BJ (cell line): ENCODE data around the gene MAP1LC3B2. TPM values are rescaled to one million over a fixed set of nuclear protein-coding genes. Genes with fewer than 3 reads are reported as not detected.
"Not testable (repeated sequence)": the region's sequence is repeated elsewhere in the genome, so short reads cannot be mapped to it uniquely, and the experiment has no call there.

ENCODE experiments used
- CTCF ChIA-PET: fragments of 350-600 bp; formaldehyde crosslinking; extraction: SDS; loops from one replicate; lab custom pipeline; 2021; ENCODE audit warnings: antibody characterized with exemption, inconsistent platforms; lab: Yijun Ruan, JAX
- POLR2A ChIA-PET: fragments of 300-600 bp; sonication (Branson Sonifier 250); formaldehyde crosslinking; extraction: SDS; loops from one replicate; lab custom pipeline; 2021; ENCODE audit warnings: antibody characterized with exemption; lab: Charles Lee
- DNase-seq: peaks from one replicate; pipeline ENCODE4 v3.0.0-alpha.2; 2011; ENCODE audit warnings: low read depth
- H3K27me3 ChIP-seq: 2 replicates; pipeline ENCODE4 v1.6.0; 2011; ENCODE audit warnings: low read length; ENCODE audit not compliant: control insufficient read depth, insufficient read depth
- H3K36me3 ChIP-seq: 2 replicates; pipeline ENCODE4 v1.5.1; 2011; ENCODE audit warnings: low read length; ENCODE audit not compliant: control insufficient read depth, insufficient read depth
- H3K4me3 ChIP-seq: 2 replicates; pipeline ENCODE4 v1.5.1; 2011; ENCODE audit warnings: low read depth, mild to moderate bottlenecking, control low read depth, low read length
- polyA plus RNA-seq: library from polyadenylated mRNA; depleted of rRNA; stranded (reverse); fragments of >200 nt; gene quantifications from 2 replicates; pipeline ENCODE4 v1.2.3, GENCODE V29; 2011
- TF ChIP-seq, protein P1 (sequence below): IDR thresholded peaks from 2 replicates; pipeline ENCODE4 v1.5.1; 2011; ENCODE audit warnings: low read depth, mild to moderate bottlenecking, control low read depth, inconsistent platforms, low read length, moderate library complexity; ENCODE audit not compliant: insufficient read depth

The MAP1LC3B2 gene
- polyA plus RNA-seq, 1 experiment, result 1.6 TPM

- no peak for DNase-seq
- no peaks in the 10 kb centered on the region for H3K36me3 ChIP-seq
- TF ChIP-seq, protein P1, sequence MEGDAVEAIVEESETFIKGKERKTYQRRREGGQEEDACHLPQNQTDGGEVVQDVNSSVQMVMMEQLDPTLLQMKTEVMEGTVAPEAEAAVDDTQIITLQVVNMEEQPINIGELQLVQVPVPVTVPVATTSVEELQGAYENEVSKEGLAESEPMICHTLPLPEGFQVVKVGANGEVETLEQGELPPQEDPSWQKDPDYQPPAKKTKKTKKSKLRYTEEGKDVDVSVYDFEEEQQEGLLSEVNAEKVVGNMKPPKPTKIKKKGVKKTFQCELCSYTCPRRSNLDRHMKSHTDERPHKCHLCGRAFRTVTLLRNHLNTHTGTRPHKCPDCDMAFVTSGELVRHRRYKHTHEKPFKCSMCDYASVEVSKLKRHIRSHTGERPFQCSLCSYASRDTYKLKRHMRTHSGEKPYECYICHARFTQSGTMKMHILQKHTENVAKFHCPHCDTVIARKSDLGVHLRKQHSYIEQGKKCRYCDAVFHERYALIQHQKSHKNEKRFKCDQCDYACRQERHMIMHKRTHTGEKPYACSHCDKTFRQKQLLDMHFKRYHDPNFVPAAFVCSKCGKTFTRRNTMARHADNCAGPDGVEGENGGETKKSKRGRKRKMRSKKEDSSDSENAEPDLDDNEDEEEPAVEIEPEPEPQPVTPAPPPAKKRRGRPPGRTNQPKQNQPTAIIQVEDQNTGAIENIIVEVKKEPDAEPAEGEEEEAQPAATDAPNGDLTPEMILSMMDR, result no peak
- CTCF ChIA-PET, result interaction anchor here (0.6 to 1.6 kb wide), 3 partner anchors 8 to 1608 kb away, joined by 3 to 5 read pairs (median 4); no protein-coding TSS in a partner anchor
- no peak overlapping the region for H3K4me3 ChIP-seq
- H3K27me3 ChIP-seq, result no peaks in the 10 kb centered on the region; the same call in 1 of the 2 replicates
- POLR2A ChIA-PET, result no interaction called here
These were observed 660 bp upstream of the MAP1LC3B2 start for GRCh38 chr12:116558280-116559161.

GRCh38 chr12:116561181-116561821 is 2.1 kb downstream of the MAP1LC3B2 start:
- DNase-seq, result no peak
- Histone ChIP-seq H3K36me3 (no peaks in the 10 kb centered on the region), H3K27me3 (0 out of 2 replicates have a peak, but pooled peaks cover 1% of the 10 kb centered on the region), H3K4me3 (no peak overlapping the region)
- TF ChIP-seq, protein P1, result no peak
- POLR2A ChIA-PET, result interaction anchor here (0.5 kb wide), 1 partner anchor 26 kb away, joined by 6 read pairs; no protein-coding TSS in a partner anchor
- CTCF ChIA-PET, result interaction anchor here (0.6 to 1.4 kb wide), 2 partner anchors 10 to 114 kb away, joined by 3 to 6 read pairs; no protein-coding TSS in a partner anchor

DNA sequence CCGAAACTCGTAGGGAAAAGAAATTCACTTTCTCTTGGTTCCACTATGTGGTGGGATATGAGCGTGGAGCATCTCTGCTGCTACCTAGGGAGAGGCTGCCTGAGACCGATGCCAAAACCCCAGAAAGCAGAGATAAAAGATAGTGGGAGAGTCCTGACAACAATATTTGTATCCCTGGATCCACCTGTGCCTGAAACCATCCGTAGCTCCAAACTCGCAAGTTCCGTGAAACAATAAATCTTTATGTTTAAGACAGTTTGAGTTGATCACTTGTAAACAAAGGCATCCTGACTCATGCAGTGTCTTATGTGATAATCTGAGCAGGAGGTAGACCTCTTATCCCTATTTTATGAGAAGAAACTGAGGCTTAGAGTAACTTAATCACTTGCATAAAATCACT is 2.9 kb downstream of the MAP1LC3B2 start:
- ChIA-PET POLR2A (interaction anchor here (0.5 kb wide), 1 partner anchor 27 kb away, joined by 6 read pairs; no protein-coding TSS in a partner anchor), CTCF (interaction anchor here (0.6 to 1.4 kb wide), 2 partner anchors 9 to 113 kb away, joined by 3 to 6 read pairs; no protein-coding TSS in a partner anchor)
- Histone ChIP-seq H3K27me3 (0 out of 2 replicates have a peak, but pooled peaks cover 1% of the 10 kb centered on the region), H3K36me3 (no peaks in the 10 kb centered on the region), H3K4me3 (no peak overlapping the region)
- TF ChIP-seq, protein P1, result no peak
- DNase-seq, result no peak

DNA sequence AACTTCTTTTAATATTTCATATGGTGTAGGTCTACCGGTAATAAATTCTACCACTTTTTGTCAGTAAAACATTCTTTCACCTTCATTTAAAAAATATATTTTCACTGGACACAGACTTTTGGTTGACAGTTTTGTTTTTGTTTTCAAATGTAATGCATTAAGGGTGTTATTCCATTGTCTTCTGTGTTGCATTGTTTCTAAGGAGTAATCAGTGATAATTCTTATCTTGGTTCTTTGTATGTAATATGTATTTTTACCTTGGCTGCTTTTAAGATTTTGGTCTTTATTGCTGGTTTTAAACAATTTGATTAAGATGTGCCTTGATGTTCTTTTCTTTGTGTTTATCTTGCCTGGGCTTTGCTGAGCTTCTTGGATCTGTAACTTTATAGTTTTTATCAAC is 4.1 kb downstream of the MAP1LC3B2 start:
- H3K36me3 ChIP-seq, result no peaks in the 10 kb centered on the region
- no peak for DNase-seq
- no peak overlapping the region for H3K4me3 ChIP-seq
- H3K27me3 ChIP-seq, result 0 out of 2 replicates have a peak, but pooled peaks cover 1% of the 10 kb centered on the region
- TF ChIP-seq, protein P1, result no peak
- ChIA-PET CTCF (no interaction called here), POLR2A (no interaction called here)

DNA sequence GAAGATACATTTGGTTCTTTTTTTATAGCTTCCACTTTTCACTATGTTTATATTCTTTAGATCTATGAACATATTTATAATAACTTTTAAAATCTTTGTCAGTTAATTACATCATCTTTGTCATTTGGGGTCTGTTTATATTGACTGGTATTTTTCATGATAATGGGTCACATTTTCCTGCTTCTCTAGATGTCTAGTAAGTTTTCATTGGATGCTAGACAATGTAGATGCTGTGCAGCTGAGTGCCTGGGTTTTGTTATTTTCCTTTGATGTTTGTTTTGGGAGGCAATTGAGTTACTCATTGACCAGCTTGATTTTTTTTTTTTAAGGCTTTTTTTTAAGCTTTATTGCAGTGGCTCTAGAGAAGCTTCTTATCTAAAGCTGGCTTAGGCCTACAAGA is 4.9 kb downstream of the MAP1LC3B2 start:
- 0 out of 2 replicates have a peak, but pooled peaks cover 1% of the 10 kb centered on the region for H3K27me3 ChIP-seq
- CTCF ChIA-PET, result no interaction called here
- H3K4me3 ChIP-seq, result no peak overlapping the region
- no peaks in the 10 kb centered on the region for H3K36me3 ChIP-seq
- DNase-seq, result no peak
- TF ChIP-seq, protein P1, result no peak
- POLR2A ChIA-PET, result no interaction called here

DNA sequence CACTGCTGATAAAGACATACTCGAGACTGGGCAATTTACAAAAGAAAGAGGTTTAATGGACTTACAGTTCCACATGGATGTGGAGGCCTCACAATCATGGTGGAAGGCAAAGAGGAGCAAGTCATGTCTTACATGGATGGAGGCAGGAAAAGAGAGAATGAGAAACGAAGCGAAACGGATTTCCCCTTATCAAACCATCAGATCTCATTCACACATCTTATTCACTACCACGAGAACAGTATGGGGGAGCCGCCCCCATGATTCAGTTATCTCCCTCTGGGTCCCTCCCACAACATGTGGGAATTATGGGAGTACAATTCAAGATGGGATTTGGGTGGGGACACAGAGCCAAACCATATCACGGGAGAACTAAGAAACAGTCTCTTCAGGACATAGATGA is 6.0 kb downstream of the MAP1LC3B2 start:
- H3K4me3 ChIP-seq, POLR2A ChIA-PET, H3K27me3 ChIP-seq, H3K36me3 ChIP-seq, DNase-seq: not testable (repeated sequence)
- CTCF ChIA-PET, result interaction anchor here (0.6 kb wide), 1 partner anchor 566 kb away, joined by 4 read pairs; no protein-coding TSS in a partner anchor
